Smooth muscle cell (in vitro differentiated cells): Measurements from ENCODE around the gene DIPK1A. TPM values are rescaled to one million over a fixed set of nuclear protein-coding genes. Genes with fewer than 3 reads are reported as not detected.

Experiments
- DNase-seq: peaks from one replicate; lab custom pipeline; 2025; ENCODE audit not compliant: unreplicated experiment; lab: John Stamatoyannopoulos, UW
- H2AFZ ChIP-seq: fragments of 200-600 bp; sonication (generic); 2 replicates; pipeline ENCODE4 v1.6.0; 2016; ENCODE audit warnings: antibody characterized with exemption, low read depth, mild to moderate bottlenecking
- H3F3A ChIP-seq: fragments of 200-600 bp; sonication (generic); 2 replicates; pipeline ENCODE4 v1.6.0; 2017; ENCODE audit warnings: antibody characterized with exemption, low read depth
- H3K27ac ChIP-seq: fragments of 200-600 bp; sonication (generic); 2 replicates; pipeline ENCODE4 v1.5.1; 2016; ENCODE audit warnings: low read depth, mild to moderate bottlenecking
- H3K27me3 ChIP-seq: fragments of 200-600 bp; sonication (generic); 2 replicates; pipeline ENCODE4 v1.6.1; 2016; ENCODE audit warnings: low read depth, mild to moderate bottlenecking
- H3K36me3 ChIP-seq: fragments of 200-600 bp; sonication (generic); 2 replicates; pipeline ENCODE4 v1.5.1; 2016; ENCODE audit warnings: low read depth
- H3K4me1 ChIP-seq: fragments of 200-600 bp; sonication (generic); 2 replicates; pipeline ENCODE4 v1.5.1; 2016; ENCODE audit warnings: low read depth
- H3K4me2 ChIP-seq: fragments of 200-600 bp; sonication (generic); 2 replicates; pipeline ENCODE4 v1.6.0; 2016; ENCODE audit warnings: mild to moderate bottlenecking
- H3K4me3 ChIP-seq: fragments of 200-600 bp; sonication (generic); 2 replicates; pipeline ENCODE4 v1.5.1; 2016; ENCODE audit warnings: mild to moderate bottlenecking
- H3K79me2 ChIP-seq: fragments of 200-600 bp; sonication (generic); 2 replicates; pipeline ENCODE4 v1.6.0; 2016; ENCODE audit warnings: low read depth, mild to moderate bottlenecking
- H3K9ac ChIP-seq: fragments of 200-600 bp; sonication (generic); 2 replicates; pipeline ENCODE4 v1.6.0; 2016; ENCODE audit warnings: low read depth
- H3K9me3 ChIP-seq: fragments of 200-600 bp; sonication (generic); replicated peaks from 2 replicates; pipeline ENCODE4 v1.5.1; 2016; ENCODE audit warnings: low read depth
- H4K20me1 ChIP-seq: fragments of 200-600 bp; sonication (generic); 2 replicates; pipeline ENCODE4 v1.6.0; 2016; ENCODE audit warnings: low read depth
- WGBS: methylation state at CpG from one replicate; pipeline ENCODE4 v1.1.7; 2016; ENCODE audit warnings: low lambda C conversion rate; 5-methylcytosine and 5-hydroxymethylcytosine counted together
- polyA plus RNA-seq: library from polyadenylated mRNA; unstranded; fragments of >200 nt; fragmentation: Nextera tagmentation; extraction: Ambion mirVana; gene quantifications from 2 replicates; pipeline ENCODE4 v1.2.1, GENCODE V29; 2016
- total RNA-seq: library from RNA; depleted of rRNA; stranded (reverse); fragments of >200 nt; gene quantifications from 2 replicates; pipeline ENCODE4 v1.2.3, GENCODE V29; 2014
- TF ChIP-seq, protein P1 (sequence below): fragments of 200-600 bp; sonication (generic); IDR thresholded peaks from 2 replicates; pipeline ENCODE4 v1.5.1; 2017; ENCODE audit warnings: borderline replicate concordance, mild to moderate bottlenecking, antibody characterized with exemption; ENCODE audit not compliant: insufficient read depth, poor library complexity, severe bottlenecking

The DIPK1A gene
- total and polyA plus RNA-seq, 2 experiments from 2014 or later: 7.3 to 8.3 TPM

DNA sequence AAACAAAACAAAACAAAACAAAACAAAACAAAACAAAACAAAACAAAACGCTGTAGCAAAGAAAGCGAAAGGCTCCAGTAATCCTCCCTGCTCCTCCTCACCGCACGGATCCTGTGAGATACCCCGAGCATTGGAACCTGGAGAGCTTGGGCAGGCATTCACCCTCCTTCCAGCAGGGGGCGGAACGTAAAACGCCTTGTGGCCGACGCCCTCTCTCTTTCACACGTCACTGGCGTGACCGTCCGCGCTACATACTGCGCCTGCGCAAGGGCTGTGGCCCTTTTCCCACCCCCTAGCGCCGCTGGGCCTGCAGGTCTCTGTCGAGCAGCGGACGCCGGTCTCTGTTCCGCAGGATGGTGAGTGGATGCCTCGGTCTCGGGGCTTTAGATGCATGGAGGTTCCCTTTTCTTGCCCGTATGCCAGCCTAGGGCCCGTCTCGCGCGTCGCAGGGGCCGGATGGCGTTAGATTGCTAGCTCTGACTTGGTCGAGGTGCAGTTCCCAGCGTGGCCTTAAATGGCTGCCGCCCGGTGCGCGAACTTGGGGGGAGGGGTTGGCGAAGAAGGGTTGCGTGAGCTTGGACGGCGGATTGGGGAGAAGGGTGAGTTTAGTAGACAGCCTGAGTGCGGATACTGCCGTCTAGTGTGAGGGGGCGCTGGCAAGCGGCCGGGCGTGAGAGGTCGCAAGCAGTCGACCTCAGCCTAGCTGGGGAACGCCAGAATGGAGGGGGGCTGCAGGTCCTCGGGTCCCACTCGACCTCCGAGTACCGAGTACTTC lies 129.3 kb downstream of the DIPK1A start, which contains the start of gene RPL5:
RPL5 (plus strand) TSS at position 279 of the 775 bp plus-strand sequence; CDS start at position 354, 75 bp downstream.
- Histone ChIP-seq H4K20me1 (peaks cover 49% of the 10 kb centered on the region), H3K27me3 (no peaks in the 10 kb centered on the region), H3F3A (peaks cover 7% of the 10 kb centered on the region), H2AFZ (peak within 1 kb of the TSS; percentile 87), H3K4me2 (peak within 1 kb of the TSS; percentile 82), H3K27ac (peak within 1 kb of the TSS; percentile 81), H3K4me1 (peaks cover 23% of the 10 kb centered on the region), H3K4me3 (peak within 1 kb of the TSS; percentile 94), H3K9ac (peak within 1 kb of the TSS; percentile 97), H3K9me3 (no peaks in the 10 kb centered on the region), H3K79me2 (peaks cover 51% of the 10 kb centered on the region), H3K36me3 (peaks cover 12% of the 10 kb centered on the region)
- DNase-seq: peak; percentile 91
- TF ChIP-seq, protein P1, sequence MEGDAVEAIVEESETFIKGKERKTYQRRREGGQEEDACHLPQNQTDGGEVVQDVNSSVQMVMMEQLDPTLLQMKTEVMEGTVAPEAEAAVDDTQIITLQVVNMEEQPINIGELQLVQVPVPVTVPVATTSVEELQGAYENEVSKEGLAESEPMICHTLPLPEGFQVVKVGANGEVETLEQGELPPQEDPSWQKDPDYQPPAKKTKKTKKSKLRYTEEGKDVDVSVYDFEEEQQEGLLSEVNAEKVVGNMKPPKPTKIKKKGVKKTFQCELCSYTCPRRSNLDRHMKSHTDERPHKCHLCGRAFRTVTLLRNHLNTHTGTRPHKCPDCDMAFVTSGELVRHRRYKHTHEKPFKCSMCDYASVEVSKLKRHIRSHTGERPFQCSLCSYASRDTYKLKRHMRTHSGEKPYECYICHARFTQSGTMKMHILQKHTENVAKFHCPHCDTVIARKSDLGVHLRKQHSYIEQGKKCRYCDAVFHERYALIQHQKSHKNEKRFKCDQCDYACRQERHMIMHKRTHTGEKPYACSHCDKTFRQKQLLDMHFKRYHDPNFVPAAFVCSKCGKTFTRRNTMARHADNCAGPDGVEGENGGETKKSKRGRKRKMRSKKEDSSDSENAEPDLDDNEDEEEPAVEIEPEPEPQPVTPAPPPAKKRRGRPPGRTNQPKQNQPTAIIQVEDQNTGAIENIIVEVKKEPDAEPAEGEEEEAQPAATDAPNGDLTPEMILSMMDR: peak; percentile 86
- WGBS: under 1% methylated on average over 57 of the region's 57 CpGs

DNA sequence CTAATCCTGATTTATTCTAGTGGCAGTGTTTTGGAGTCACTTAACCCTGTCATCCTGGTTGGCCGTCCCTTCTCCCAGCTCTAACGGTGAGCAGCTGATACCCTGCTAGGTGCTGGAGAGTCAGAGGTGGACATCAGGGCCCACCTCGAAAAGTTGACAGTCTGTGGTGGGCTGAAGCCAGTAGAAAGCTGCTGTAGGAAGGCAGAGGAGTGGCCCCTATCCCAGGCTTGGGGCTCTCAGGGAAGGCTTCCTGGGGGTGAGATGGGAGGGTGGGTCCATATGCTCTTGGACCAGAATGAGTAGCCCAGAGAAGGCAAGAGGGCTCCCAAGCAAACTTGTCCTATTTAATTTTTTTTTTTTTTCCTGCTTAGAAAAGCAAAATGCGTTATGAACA lies 129.9 kb downstream of the DIPK1A start:
- H3K36me3 ChIP-seq: peaks cover 11% of the 10 kb centered on the region
- WGBS: 67% methylated on average over 4 of the region's 4 CpGs
- no peak overlapping the region for H3K27ac ChIP-seq
- peaks cover 6% of the 10 kb centered on the region for H3F3A ChIP-seq
- H3K4me3 ChIP-seq: peak overlapping the region; percentile 94
- TF ChIP-seq, protein P1: no peak
- no peaks in the 10 kb centered on the region for H3K9me3 ChIP-seq
- H3K4me1 ChIP-seq: peaks cover 23% of the 10 kb centered on the region
- no peaks in the 10 kb centered on the region for H3K27me3 ChIP-seq
- DNase-seq: no peak
- H4K20me1 ChIP-seq: peaks cover 43% of the 10 kb centered on the region
- H3K9ac ChIP-seq: no peak overlapping the region
- H3K79me2 ChIP-seq: peaks cover 45% of the 10 kb centered on the region
- H3K4me2 ChIP-seq: peak overlapping the region; percentile 53
- H2AFZ ChIP-seq: peak overlapping the region; percentile 87

DNA sequence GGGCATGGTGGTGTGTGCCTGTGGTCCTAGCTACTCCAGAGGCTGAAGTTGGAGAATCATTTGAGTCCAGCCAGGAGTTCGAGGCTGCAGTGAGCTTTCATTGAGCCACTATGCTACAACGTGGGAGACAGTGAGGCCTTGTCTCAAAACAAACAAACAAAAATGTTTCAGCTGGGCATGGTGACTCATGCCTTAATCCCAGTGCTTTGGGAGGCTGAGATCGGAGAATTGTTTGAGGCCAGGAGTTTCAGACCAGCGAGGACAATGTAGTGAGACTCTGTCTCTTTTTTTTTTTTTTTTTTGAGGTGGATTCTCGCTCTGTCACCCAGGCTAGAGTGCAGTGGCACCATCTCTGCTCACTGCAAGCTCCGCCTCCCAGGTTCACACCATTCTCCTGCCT lies 134.5 kb downstream of the DIPK1A start:
- DNase-seq: no peak
- WGBS: 37% methylated on average over 4 of the region's 6 CpGs
- no peak overlapping the region for H2AFZ ChIP-seq
- no peaks in the 10 kb centered on the region for H3K9me3 ChIP-seq
- no peak overlapping the region for H3K4me3 ChIP-seq
- no peaks in the 10 kb centered on the region for H4K20me1 ChIP-seq
- H3K79me2 ChIP-seq: no peaks in the 10 kb centered on the region
- no peak overlapping the region for H3K4me2 ChIP-seq
- H3K36me3 ChIP-seq: no peaks in the 10 kb centered on the region
- H3F3A ChIP-seq: no peaks in the 10 kb centered on the region
- TF ChIP-seq, protein P1: no peak
- H3K27ac ChIP-seq: no peak overlapping the region
- no peak overlapping the region for H3K9ac ChIP-seq
- no peaks in the 10 kb centered on the region for H3K27me3 ChIP-seq
- H3K4me1 ChIP-seq: no peaks in the 10 kb centered on the region
